ENCODE measurements around the gene DAPK2. TPM values are rescaled to one million over a fixed set of nuclear protein-coding genes. Genes with fewer than 3 reads are reported as not detected.

The DAPK2 gene
- total RNA-seq, 1 donor from 2014 or later = 2.0 TPM

DNA sequence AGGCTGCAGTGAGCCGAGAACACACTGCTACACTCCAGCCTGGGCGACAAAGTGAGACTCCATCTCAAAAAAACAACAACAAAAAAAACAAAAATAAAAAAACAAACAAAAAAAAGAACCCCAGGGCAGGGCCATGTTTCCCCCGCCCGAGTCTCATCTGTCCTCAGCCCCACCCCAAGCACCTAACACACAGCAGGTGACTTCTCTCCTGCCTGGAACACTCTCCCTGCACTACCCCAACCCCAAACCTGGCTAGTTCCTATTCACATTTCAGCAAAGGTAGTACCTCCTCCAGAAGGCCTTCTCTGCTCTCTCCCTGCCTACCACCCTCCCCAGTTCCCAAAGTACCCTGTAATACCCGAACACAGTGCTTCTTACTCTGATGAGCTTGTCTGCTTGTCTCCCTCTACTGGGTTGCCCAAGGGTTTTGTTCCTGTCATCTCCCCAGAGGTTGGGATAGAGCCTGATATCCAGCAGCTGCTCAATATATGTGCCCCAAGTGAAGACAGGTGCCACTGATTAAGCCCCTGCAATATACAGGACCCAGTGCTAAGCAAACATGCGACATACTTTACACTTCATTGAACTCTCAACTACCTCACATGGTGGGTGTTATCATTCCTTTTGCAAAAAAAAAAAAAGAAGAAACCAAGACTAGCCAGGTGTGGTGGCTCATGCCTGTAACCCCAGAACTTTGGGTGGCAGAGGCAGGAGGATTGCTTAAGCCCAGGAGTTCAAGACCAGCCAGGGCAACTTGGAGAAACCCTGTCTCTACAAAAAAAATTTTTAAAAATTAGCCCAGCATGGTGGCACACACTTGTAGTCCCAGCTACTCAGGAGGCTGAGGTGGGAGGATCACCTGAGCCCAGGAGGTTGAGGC, 103.6 kb downstream of the DAPK2 start:
- H3K4me3 Mint-ChIP-seq (ENCODE audit: low read depth) = no peak overlapping the region
- no peaks in the 10 kb centered on the region for H3K9me3 Mint-ChIP-seq (ENCODE audit: low read depth)
- H3K4me1 Mint-ChIP-seq (ENCODE audit: low read depth) = no peaks in the 10 kb centered on the region
- no peaks in the 10 kb centered on the region for H3K27me3 Mint-ChIP-seq
- DNase-seq (ENCODE audit: low spot score, unreplicated experiment) = no peak
- TF ChIP-seq CTCF (IDR thresholded peaks at IDR 0.05; ENCODE audit: unreplicated experiment) = no peak
- H3K27ac Mint-ChIP-seq = peak overlapping the region; percentile 8
- H3K36me3 Mint-ChIP-seq (ENCODE audit: insufficient read depth) = no peaks in the 10 kb centered on the region

GRCh38 chr15:63941698-63942465, 104.4 kb downstream of the DAPK2 start:
- no peak overlapping the region for H3K4me3 Mint-ChIP-seq (ENCODE audit: low read depth)
- no peak for TF ChIP-seq CTCF (IDR thresholded peaks at IDR 0.05; ENCODE audit: unreplicated experiment)
- DNase-seq (ENCODE audit: low spot score, unreplicated experiment) = no peak

GRCh38 chr15:63940966-63941620, 105.2 kb downstream of the DAPK2 start:
- TF ChIP-seq CTCF (IDR thresholded peaks at IDR 0.05; ENCODE audit: unreplicated experiment) = no peak
- H3K27ac Mint-ChIP-seq = no peak overlapping the region

More at GRCh38 chr15:63941698-63942465, 104.4 kb downstream of the DAPK2 start:
- Mint-ChIP-seq H3K9me3 (ENCODE audit: low read depth) (no peaks in the 10 kb centered on the region), H3K4me1 (ENCODE audit: low read depth) (no peaks in the 10 kb centered on the region), H3K36me3 (ENCODE audit: insufficient read depth) (no peaks in the 10 kb centered on the region), H3K27me3 (no peaks in the 10 kb centered on the region), H3K27ac (no peak overlapping the region)

GRCh38 chr15:63939531-63940130, 106.7 kb downstream of the DAPK2 start:
- Mint-ChIP-seq H3K27me3 (no peaks in the 10 kb centered on the region), H3K4me1 (ENCODE audit: low read depth) (no peaks in the 10 kb centered on the region), H3K9me3 (ENCODE audit: low read depth) (no peaks in the 10 kb centered on the region), H3K36me3 (ENCODE audit: insufficient read depth) (no peaks in the 10 kb centered on the region), H3K4me3 (ENCODE audit: low read depth) (no peak overlapping the region), H3K27ac (no peak overlapping the region)
- DNase-seq (ENCODE audit: low spot score, unreplicated experiment) = no peak
- TF ChIP-seq CTCF (IDR thresholded peaks at IDR 0.05; ENCODE audit: unreplicated experiment) = no peak

More at GRCh38 chr15:63940966-63941620, 105.2 kb downstream of the DAPK2 start:
- no peak for DNase-seq (ENCODE audit: low spot score, unreplicated experiment)
- H3K4me1 Mint-ChIP-seq (ENCODE audit: low read depth) = no peaks in the 10 kb centered on the region
- H3K9me3 Mint-ChIP-seq (ENCODE audit: low read depth) = no peaks in the 10 kb centered on the region
- no peak overlapping the region for H3K4me3 Mint-ChIP-seq (ENCODE audit: low read depth)
- no peaks in the 10 kb centered on the region for H3K27me3 Mint-ChIP-seq
- no peaks in the 10 kb centered on the region for H3K36me3 Mint-ChIP-seq (ENCODE audit: insufficient read depth)

All from progenitor cell of endocrine pancreas (in vitro differentiated cells).